Smooth muscle cell (in vitro differentiated cells): ENCODE measurements around the gene KRTAP4-5. TPM values are rescaled to one million over a fixed set of nuclear protein-coding genes. Genes with fewer than 3 reads are reported as not detected.
A peak's percentile ranks its signal among the peaks of the same experiment; 100 is the strongest.

Source experiments
- DNase-seq: peaks from one replicate; lab custom pipeline; 2025; ENCODE audit not compliant: unreplicated experiment; lab: John Stamatoyannopoulos, UW
- H2AFZ ChIP-seq: fragments of 200-600 bp; sonication (generic); 2 replicates; pipeline ENCODE4 v1.6.0; 2016; ENCODE audit warnings: antibody characterized with exemption, low read depth, mild to moderate bottlenecking
- H3F3A ChIP-seq: fragments of 200-600 bp; sonication (generic); 2 replicates; pipeline ENCODE4 v1.6.0; 2017; ENCODE audit warnings: antibody characterized with exemption, low read depth
- H3K27ac ChIP-seq: fragments of 200-600 bp; sonication (generic); 2 replicates; pipeline ENCODE4 v1.5.1; 2016; ENCODE audit warnings: low read depth, mild to moderate bottlenecking
- H3K27me3 ChIP-seq: fragments of 200-600 bp; sonication (generic); 2 replicates; pipeline ENCODE4 v1.6.1; 2016; ENCODE audit warnings: low read depth, mild to moderate bottlenecking
- H3K36me3 ChIP-seq: fragments of 200-600 bp; sonication (generic); 2 replicates; pipeline ENCODE4 v1.5.1; 2016; ENCODE audit warnings: low read depth
- H3K4me1 ChIP-seq: fragments of 200-600 bp; sonication (generic); 2 replicates; pipeline ENCODE4 v1.5.1; 2016; ENCODE audit warnings: low read depth
- H3K4me2 ChIP-seq: fragments of 200-600 bp; sonication (generic); 2 replicates; pipeline ENCODE4 v1.6.0; 2016; ENCODE audit warnings: mild to moderate bottlenecking
- H3K4me3 ChIP-seq: fragments of 200-600 bp; sonication (generic); 2 replicates; pipeline ENCODE4 v1.5.1; 2016; ENCODE audit warnings: mild to moderate bottlenecking
- H3K79me2 ChIP-seq: fragments of 200-600 bp; sonication (generic); 2 replicates; pipeline ENCODE4 v1.6.0; 2016; ENCODE audit warnings: low read depth, mild to moderate bottlenecking
- H3K9ac ChIP-seq: fragments of 200-600 bp; sonication (generic); 2 replicates; pipeline ENCODE4 v1.6.0; 2016; ENCODE audit warnings: low read depth
- H3K9me3 ChIP-seq: fragments of 200-600 bp; sonication (generic); replicated peaks from 2 replicates; pipeline ENCODE4 v1.5.1; 2016; ENCODE audit warnings: low read depth
- H4K20me1 ChIP-seq: fragments of 200-600 bp; sonication (generic); 2 replicates; pipeline ENCODE4 v1.6.0; 2016; ENCODE audit warnings: low read depth
- CTCF ChIP-seq: fragments of 200-600 bp; sonication (generic); IDR thresholded peaks from 2 replicates; pipeline ENCODE4 v1.5.1; 2017; ENCODE audit warnings: borderline replicate concordance, mild to moderate bottlenecking, antibody characterized with exemption; ENCODE audit not compliant: insufficient read depth, poor library complexity, severe bottlenecking
- WGBS: methylation state at CpG from one replicate; pipeline ENCODE4 v1.1.7; 2016; ENCODE audit warnings: low lambda C conversion rate; 5-methylcytosine and 5-hydroxymethylcytosine counted together
- polyA plus RNA-seq: library from polyadenylated mRNA; unstranded; fragments of >200 nt; fragmentation: Nextera tagmentation; extraction: Ambion mirVana; gene quantifications from 2 replicates; pipeline ENCODE4 v1.2.1, GENCODE V29; 2016
- total RNA-seq: library from RNA; depleted of rRNA; stranded (reverse); fragments of >200 nt; gene quantifications from 2 replicates; pipeline ENCODE4 v1.2.3, GENCODE V29; 2014

Gene KRTAP4-5
- total and polyA plus RNA-seq, 2 experiments from 2014 or later, result not detected

- Histone ChIP-seq H3F3A (no peaks in the 10 kb centered on the region), H3K27me3 (no peaks in the 10 kb centered on the region), H3K4me2 (no peak overlapping the region), H3K9ac (no peak overlapping the region), H2AFZ (no peak overlapping the region), H3K27ac (no peak overlapping the region), H3K36me3 (no peaks in the 10 kb centered on the region), H3K4me3 (no peak overlapping the region), H3K4me1 (no peaks in the 10 kb centered on the region), H3K9me3 (peaks cover 3% of the 10 kb centered on the region), H4K20me1 (no peaks in the 10 kb centered on the region), H3K79me2 (no peaks in the 10 kb centered on the region)
- TF ChIP-seq CTCF, result no peak
- WGBS, result 86% methylated on average over 2 of the region's 2 CpGs
- DNase-seq, result no peak
Measured at GRCh38 chr17:41133880-41134735, 15.5 kb downstream of the KRTAP4-5 start.

- no peaks in the 10 kb centered on the region for H3K27me3 ChIP-seq
- H3F3A ChIP-seq, result no peaks in the 10 kb centered on the region
- H2AFZ ChIP-seq, result no peak overlapping the region
- no peak for TF ChIP-seq CTCF
- no peak for DNase-seq
- H3K27ac ChIP-seq, result peak overlapping the region; percentile 53
- H3K4me3 ChIP-seq, result no peak overlapping the region
- no peaks in the 10 kb centered on the region for H3K36me3 ChIP-seq
- WGBS, result 68% methylated on average over 3 of the region's 3 CpGs
- no peaks in the 10 kb centered on the region for H4K20me1 ChIP-seq
- H3K9ac ChIP-seq, result no peak overlapping the region
- no peaks in the 10 kb centered on the region for H3K4me1 ChIP-seq
- H3K79me2 ChIP-seq, result no peaks in the 10 kb centered on the region
- H3K9me3 ChIP-seq, result peaks cover 2% of the 10 kb centered on the region
- no peak overlapping the region for H3K4me2 ChIP-seq
Measured at GRCh38 chr17:41131979-41132378, 17.6 kb downstream of the KRTAP4-5 start.

GRCh38 chr17:41127371-41127770 lies 22.3 kb downstream of the KRTAP4-5 start:
- no peaks in the 10 kb centered on the region for H4K20me1 ChIP-seq
- H3K27me3 ChIP-seq, result no peaks in the 10 kb centered on the region
- H3K4me3 ChIP-seq, result no peak overlapping the region
- no peaks in the 10 kb centered on the region for H3K9me3 ChIP-seq
- H3K27ac ChIP-seq, result no peak overlapping the region
- no peak for DNase-seq
- H2AFZ ChIP-seq, result no peak overlapping the region
- H3K9ac ChIP-seq, result no peak overlapping the region
- no peak overlapping the region for H3K4me2 ChIP-seq
- no peak for TF ChIP-seq CTCF
- WGBS, result 97% methylated on average over 1 of the region's 1 CpG
- H3K79me2 ChIP-seq, result no peaks in the 10 kb centered on the region
- no peaks in the 10 kb centered on the region for H3K36me3 ChIP-seq
- H3F3A ChIP-seq, result no peaks in the 10 kb centered on the region
- H3K4me1 ChIP-seq, result no peaks in the 10 kb centered on the region

- no peak for TF ChIP-seq CTCF
Measured at GRCh38 chr17:41126412-41126811, 23.2 kb downstream of the KRTAP4-5 start.

More at GRCh38 chr17:41126412-41126811, 23.2 kb downstream of the KRTAP4-5 start:
- Histone ChIP-seq H3K9me3 (no peaks in the 10 kb centered on the region), H3K79me2 (no peaks in the 10 kb centered on the region), H3K4me2 (no peak overlapping the region), H3F3A (no peaks in the 10 kb centered on the region), H3K4me1 (no peaks in the 10 kb centered on the region), H3K4me3 (no peak overlapping the region), H2AFZ (no peak overlapping the region), H3K27ac (no peak overlapping the region), H3K27me3 (no peaks in the 10 kb centered on the region), H4K20me1 (no peaks in the 10 kb centered on the region), H3K36me3 (no peaks in the 10 kb centered on the region), H3K9ac (no peak overlapping the region)
- WGBS, result 87% methylated on average over 3 of the region's 3 CpGs
- DNase-seq, result no peak
